GM18951 (cell line): ENCODE data around the gene EML4.
"Not testable (repeated sequence)": the region's sequence is repeated elsewhere in the genome, so short reads cannot be mapped to it uniquely, and the experiment has no call there.

Source experiments
- POLR2A ChIP-seq: IDR thresholded peaks from 4 replicates; pipeline ENCODE4 v1.6.1; 2011; ENCODE audit warnings: mild to moderate bottlenecking; ENCODE audit not compliant: insufficient read length, insufficient read depth; ENCODE audit errors: extremely low read depth
- in situ Hi-C: fragments of 300-500 bp; cut with MboI; formaldehyde crosslinking; loops from one replicate; pipeline ENCODE4 v1.12.0; 2022; ENCODE audit warnings: low sequenced_read_pairs, mixed read lengths, inconsistent platforms; ENCODE audit not compliant: unreplicated experiment

EML4 gene

DNA sequence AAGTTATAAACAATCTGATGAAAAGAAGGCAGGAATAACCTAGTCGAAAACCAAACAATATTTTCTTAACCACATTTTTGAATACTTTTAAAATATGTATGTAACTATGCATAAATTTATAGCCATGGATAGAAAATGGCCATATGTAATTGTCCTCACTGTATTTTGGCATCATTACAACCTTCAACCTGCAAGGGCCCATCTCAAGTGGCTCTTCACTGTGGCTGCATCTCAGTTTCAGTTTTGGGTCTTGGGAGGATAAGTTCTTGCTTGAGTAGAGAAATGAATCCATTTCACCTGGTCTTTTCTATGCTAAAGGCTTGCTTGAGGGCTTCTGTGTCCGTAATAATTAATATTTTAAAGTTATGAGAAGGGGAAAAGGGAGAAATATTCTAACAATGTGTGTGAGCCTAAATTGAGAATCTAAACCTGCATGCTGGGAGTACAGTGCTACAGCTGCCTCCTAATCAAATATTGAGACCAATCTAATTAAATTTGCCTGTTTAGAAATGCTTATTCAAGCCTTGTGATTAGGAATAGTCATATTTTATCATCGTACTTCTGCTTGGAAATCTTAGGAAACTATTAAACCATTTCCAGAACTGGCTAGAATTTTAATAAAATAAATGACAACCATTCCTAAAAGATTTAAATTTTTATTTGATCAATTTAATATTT is 92.5 kb downstream of the EML4 start:
- in situ Hi-C loops = no loop called here
- TF ChIP-seq POLR2A = no peak

DNA sequence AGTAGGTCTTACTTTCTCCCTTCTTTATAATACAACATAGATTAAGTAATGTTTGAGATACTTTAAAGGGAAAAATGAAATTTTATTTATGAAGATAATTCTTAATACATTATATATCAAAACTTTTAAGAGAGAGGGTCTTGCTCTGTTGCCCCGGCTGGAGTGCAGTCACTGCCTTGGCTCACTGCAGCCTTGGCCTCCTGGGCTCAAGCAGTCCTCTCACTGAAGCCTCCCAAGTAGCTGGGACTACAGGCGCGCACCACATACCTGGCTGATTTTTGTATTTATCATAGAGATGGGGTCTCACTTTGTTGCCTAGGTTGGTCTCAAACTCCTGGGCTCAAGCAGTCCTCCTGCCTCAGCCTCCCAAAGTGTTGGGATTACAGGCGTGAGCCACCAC is 97.1 kb downstream of the EML4 start:
- no peak for TF ChIP-seq POLR2A
- in situ Hi-C loops = no loop called here

DNA sequence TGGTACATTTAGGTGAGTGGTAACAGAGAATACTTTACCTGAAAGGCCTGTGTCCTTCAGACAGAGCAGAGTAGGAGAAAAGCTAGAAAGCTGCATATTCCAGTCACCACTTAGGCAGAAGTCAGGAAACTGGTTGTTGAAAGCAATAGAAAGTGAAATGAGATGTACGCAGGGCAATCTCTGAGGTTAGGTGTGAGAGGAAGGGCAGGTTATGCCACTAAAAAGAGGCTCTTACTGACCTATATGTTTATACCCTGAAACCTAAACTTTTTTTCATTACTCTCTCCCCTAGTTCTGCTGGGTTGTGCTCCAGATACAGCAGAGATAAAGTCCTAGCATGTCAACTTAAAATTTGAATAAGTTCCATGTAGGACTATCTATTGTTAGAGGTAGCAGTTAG is 98.4 kb downstream of the EML4 start:
- TF ChIP-seq POLR2A = no peak
- in situ Hi-C loops = no loop called here

DNA sequence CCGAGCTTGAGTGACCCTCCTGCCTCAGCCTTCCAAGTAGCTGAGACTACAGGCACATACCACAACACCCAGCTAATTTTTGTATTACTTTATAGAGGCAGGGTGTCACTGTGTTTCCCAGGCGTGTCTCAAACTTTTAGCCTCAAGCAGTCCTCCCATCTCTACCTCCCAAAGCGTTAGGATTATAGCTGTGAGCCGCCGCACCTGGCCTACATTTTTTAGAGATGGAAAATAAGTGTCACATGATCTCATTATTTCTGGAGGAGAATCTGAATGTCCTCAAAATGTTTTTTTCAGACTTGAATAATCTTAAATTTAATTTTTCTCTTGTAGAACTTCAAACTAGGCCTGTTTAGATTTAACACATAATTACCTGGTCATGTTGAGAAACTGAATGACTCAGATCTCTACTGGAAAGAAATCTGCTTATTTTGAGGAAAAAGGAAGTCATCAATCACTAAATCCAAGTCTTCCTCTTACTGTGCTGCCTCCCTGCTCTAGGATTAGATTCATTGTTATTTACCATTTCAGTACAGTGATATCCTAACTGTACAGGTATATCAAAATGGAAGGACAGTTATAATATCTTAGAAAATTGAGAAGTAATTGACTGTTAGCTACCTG is 99.5 kb downstream of the EML4 start:
- no peak for TF ChIP-seq POLR2A
- in situ Hi-C loops = no loop called here

DNA sequence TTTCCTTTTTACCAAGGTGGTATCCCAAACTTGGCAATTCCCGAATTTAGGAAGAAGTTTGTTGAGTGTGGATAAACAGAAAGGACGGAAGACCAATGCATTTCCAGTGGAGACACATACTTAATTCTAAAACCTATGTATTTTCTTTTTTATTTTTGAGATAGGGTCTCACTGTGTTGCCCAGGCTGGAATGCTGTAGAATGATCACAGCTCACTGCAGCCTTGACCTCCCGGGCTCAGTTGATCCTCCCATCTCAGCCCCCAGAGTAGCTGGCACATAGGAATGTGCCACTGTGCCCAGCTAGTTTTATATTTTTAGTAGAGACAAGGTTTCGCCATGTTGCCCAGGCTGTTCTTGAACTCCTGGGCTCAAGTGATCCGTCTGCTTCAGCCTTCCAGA is 101.6 kb downstream of the EML4 start:
- no peak for TF ChIP-seq POLR2A
- in situ Hi-C loops = no loop called here

DNA sequence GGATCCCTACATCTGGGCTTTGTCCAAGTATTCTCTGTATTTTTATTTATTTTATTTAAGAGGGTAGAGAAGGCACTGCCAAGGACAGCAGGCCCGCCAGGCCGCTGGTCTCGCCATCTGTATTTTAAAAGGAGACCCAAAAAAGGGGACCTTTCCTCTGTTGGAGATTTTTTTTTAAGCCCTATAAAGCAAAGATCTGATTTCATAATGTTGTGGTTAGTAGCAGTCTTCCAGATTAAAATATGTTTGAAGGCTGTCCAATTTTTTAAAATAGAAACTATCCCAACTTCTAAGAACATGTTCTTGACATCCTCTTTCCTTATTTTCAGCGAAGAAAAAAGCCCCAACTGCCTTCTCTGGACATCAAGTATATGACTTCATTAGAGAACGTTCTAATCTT is 102.1 kb downstream of the EML4 start:
- in situ Hi-C loops = not testable (repeated sequence)

DNA sequence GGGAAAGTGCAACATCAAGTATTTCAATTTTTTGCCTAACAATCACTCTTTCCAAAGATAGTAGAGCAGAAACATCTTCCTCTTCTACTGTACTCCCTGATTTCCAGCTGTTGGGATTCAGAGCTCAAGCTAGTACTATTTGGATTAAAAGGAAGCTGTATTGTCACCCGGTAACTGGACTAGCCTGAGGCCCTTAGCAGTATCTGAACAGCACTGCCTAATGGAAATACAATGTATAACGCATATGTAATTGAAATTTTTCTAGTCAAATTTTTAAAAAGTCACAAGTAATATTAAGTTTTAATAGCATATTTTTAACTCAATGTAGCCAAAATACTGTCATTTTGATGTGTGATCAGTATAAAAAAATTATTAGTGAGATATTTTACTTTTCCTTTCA is 105.7 kb downstream of the EML4 start:
- no peak for TF ChIP-seq POLR2A

DNA sequence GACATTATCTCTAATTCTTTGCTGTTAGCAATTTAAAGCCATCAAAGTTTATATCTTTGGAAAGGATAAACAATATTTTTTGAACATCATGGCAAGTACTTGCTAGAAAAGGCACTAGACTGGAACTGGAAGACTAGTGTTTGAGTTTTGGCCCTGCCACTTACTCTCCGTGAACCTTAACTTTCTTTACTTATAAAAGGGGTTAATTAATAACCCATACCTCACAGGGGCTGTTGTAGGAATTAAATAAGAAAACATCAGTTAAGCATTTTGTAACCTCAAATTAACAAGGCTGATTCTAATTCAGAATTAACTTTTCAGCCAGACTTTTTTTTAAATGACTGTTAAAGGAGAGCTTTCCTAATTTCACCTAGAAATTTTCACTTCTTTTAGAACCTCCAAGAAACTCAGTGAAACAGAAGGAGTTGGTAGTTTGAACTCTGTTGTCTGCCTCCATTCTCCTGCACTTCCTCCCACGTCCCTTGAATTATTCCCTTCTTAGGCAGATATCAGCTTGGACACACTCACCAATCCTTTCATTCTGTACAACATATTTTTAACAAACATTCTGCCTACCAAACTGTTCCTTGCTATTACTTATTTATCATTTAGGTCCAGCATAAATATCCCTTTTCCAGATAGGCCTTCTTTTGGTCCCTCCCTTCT is 112.4 kb downstream of the EML4 start:
- in situ Hi-C loops = no loop called here
- TF ChIP-seq POLR2A = no peak

More for the DNA sequence above, 105.7 kb downstream of the EML4 start:
- in situ Hi-C loops = no loop called here

DNA sequence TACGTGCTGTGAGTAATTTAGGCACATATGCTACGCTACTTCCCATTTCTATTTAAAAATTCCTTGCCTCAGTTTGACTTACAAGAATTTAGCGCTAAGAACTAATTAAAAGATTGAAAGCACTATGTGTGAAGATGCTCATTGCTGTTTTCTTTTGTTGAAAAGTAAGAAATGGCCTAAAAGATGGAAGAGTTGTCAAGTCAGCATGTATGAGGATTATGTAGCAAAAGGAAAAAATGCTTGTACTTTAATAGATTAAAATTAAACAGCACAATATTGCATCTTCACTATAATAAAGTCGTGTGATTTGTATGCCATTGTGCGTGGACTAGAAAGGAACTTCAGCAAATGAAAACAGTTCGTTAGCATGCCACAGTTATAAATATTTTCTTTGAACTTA is 114.9 kb downstream of the EML4 start:
- in situ Hi-C loops = no loop called here
- no peak for TF ChIP-seq POLR2A

DNA sequence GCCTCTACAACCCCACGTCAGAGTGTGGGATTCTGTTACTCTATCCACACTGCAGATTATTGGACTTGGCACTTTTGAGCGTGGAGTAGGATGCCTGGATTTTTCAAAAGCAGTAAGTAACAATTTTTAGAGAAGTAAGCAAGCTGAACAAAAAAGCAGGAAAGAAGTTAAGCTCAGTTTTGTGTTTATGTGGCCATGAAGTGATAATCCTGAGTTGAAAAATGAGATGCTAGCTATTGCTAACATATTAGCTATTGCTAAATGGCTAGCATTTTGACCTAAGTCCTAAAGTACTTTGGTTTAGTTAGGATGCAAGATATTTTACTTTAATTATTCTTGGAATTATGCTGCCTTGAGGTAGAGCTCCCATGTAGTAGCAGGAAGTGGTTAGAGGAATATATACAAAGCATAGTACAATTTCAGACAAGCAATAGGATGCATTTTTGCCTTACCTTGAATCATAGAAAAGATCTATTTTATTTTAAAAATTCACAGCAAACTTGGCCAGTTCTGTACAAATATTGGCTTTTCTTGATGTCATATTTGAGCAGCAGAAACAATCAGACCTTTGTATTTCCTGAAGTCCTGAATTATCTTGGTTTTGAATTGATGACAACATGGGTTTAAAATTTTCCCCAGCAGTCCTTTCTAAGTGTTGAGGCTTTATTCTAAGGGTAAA is 117.3 kb downstream of the EML4 start:
- in situ Hi-C loops = no loop called here
- TF ChIP-seq POLR2A = no peak

DNA sequence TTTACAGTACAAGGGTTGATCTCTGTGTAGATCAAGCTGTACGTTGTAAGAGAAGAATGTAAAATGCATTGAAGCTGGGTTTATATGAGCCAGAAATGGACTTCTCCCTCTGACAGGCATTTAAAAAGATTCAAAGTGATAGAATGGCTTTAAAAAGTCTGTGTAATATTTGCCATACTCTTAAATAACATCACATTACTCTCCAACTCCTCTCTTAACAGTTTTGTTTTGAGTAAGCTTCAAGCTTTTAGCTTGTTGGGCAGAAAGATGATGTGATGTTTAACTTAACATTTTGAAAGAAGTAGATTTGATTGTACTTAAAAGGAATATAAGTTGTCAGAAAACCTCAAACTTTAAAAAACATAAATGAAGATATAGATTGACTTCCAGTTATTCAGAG is 119.7 kb downstream of the EML4 start:
- no peak for TF ChIP-seq POLR2A
- in situ Hi-C loops = no loop called here

DNA sequence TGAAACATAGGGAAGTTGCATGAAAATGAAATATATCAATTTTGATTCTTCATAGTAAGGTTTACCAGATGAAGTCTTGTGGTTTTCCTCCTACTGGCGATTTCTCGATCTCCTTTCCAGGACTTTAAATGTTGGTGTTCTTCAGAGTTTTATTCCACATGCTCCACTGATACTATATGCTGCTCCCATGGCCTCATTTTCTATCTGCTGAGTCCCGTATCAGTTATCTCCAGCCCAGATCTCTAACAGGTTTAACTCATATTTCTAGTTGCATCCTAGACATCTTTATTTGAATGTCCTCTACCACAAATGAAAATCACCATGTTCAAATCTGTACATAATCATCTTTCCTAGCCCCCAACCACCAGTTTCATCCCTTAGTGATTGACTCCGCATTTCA is 120.1 kb downstream of the EML4 start:
- no peak for TF ChIP-seq POLR2A
- in situ Hi-C loops = no loop called here

DNA sequence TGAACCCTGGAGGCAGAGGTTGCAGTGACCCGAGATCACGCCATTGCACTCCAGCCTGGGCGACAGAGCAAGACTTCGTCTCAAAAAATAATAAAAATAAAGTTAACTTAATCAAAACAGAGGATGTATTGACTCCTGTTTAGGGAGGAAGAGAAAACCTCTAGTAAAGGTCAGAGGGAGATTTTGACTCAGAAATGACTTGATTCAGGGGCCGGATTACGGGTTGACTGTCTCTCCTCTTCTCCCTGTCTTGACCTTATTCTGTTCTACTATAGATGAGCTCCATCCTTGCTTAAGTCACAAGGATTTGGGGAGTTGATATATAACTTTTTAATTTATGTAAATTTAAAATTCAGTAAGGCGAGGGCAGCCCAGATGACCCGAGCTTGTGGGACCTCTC is 120.9 kb downstream of the EML4 start:
- no peak for TF ChIP-seq POLR2A
- in situ Hi-C loops = no loop called here

DNA sequence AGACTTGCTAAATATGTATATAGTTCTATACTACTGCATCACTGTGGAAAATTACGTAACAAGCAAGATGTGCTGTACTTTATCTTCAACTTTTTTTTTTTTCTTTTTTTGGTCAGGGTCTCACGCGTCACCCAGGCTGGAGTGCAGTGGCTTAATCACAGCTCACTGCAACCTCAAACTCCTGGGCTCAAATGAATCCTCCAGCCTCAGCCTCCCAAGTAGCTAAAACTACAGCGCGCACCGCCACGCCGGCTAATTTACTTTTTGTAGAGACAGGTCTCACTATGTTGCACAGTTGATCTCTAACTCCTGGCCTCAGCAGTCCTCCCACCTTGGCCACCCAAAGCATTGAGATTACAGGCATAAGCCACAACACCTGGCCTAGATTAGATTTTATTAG is 123.9 kb downstream of the EML4 start:
- no peak for TF ChIP-seq POLR2A
- in situ Hi-C loops = no loop called here
